GM13977 (cell line): Measurements from ENCODE around the gene FOXO3.

Experiments used
- DNase-seq: peaks from one replicate; pipeline ENCODE4 v3.0.0; 2012; ENCODE audit warnings: low spot score
- CTCF ChIP-seq: IDR thresholded peaks from 2 replicates; pipeline ENCODE4 v1.5.1; 2012; ENCODE audit warnings: mild to moderate bottlenecking, control low read depth; ENCODE audit not compliant: insufficient read depth; ENCODE audit errors: extremely low read depth, missing control alignments
- in situ Hi-C: fragments of 300-500 bp; cut with MboI; formaldehyde crosslinking; loops from one replicate; pipeline ENCODE4 v1.12.0; 2022; ENCODE audit warnings: low sequenced_read_pairs, low pct_unique_long_range_greater_than_20kb, mixed read lengths, inconsistent platforms; ENCODE audit not compliant: unreplicated experiment

FOXO3 gene

DNA sequence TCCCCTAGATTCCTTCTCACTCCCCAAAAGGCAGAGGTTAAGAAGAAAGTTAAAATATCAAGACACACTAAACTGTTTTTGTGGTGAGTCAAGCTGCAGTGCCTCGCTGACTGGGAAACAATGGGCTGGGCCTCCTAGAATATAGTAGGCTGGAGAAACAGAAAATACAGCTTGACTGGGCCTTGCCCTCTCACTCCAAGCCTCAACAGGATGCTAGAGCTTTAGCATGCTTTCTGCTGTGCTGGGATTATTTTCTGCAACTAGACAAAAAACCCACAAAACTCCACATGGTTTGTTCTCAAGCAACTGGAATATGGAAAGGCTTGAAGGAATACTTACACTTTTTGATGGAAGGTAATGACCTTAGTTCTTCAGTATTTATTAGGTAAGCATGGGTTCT is 27.9 kb downstream of the FOXO3 start:
- no peak for TF ChIP-seq CTCF
- no peak for DNase-seq
- in situ Hi-C loops, result no loop called here

GRCh38 chr6:108589244-108589791 is 28.6 kb downstream of the FOXO3 start:
- no peak for TF ChIP-seq CTCF
- DNase-seq, result no peak
- in situ Hi-C loops, result no loop called here

DNA sequence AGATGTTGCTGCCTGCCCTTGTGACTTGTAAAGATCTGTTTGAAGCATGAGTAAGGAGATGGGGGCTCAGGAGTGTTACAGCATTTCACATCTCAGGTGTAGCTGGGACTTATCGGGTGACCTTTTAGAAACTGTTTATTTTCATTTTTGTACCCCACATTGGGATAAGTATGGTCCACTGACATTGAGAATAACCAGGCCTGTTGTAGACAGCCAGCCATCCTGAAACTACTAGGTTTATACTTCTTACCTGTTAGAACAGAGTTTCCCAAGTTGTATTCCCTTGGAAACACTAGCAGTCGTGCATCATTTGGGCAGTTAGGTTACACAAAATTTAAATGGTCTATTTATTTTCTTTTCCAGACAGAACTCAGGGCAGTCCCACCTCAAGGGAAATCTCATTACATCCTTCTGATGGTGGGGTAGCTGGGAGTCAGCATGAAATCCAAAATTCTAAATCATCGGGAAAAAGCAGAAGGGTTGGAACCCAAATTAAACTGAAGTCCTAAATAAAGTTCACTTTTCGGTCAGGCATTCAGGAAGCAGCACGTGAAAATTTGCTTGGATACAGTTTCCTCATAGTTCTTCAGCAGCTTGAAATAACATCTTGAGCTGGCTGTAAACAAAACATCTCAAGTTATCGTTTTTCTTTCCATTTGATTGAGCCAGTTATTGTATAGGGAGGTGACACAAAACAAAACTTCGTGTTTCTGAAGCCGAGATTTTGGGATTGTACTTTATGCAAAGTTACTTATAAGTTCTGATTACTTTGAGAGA is 30.5 kb downstream of the FOXO3 start:
- in situ Hi-C loops, result no loop called here
- no peak for DNase-seq
- no peak for TF ChIP-seq CTCF

DNA sequence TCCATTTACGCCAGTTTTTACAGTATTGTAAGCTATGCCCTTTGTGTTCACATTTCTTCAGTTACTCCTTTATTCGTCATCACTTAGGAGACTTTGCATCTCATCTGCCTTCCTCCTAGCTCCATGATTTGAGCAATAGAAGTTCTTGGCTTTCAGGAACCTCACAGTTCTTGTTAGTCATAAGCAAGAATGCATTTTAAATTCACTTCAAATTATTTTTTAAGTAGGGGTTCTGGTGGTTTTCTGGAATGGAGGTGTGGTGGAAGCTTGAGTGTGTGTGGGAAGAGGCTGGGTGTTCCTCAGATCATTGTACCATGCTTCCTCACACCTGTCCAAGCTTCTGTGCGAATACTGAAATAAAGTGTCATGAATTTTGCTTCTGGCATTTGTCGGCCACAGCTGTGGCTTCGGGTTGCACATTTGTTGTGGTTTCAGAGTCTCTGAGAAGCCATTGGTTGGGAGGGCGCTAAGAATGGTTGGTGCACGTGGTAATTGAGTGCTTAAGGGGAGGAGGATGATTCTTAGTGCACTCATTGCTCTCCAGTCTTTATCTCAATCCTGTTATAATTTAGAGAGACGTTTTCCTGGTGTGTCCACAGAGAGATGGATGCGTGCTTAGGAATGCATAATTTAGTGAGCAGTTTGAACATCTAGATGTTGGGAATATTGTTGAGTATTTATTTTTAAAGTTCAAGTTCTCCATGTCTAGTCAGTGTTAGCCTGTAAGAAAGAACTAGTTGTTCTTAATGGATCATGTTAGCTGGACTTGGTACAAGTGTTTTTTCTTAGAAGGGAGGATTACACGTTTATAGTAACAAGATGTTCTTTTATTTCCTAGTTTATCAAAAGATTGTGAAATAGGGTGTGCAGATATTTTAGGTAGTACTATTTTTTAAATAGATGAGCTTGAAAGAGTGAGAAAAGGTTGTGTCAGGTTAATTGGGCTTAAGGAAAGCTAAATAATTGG is 31.9 kb downstream of the FOXO3 start:
- in situ Hi-C loops, result no loop called here
- no peak for TF ChIP-seq CTCF
- DNase-seq, result peak; percentile 54

- TF ChIP-seq CTCF, result no peak
- in situ Hi-C loops, result no loop called here
These were observed 33.4 kb downstream of the FOXO3 start for GRCh38 chr6:108594151-108594550.

DNA sequence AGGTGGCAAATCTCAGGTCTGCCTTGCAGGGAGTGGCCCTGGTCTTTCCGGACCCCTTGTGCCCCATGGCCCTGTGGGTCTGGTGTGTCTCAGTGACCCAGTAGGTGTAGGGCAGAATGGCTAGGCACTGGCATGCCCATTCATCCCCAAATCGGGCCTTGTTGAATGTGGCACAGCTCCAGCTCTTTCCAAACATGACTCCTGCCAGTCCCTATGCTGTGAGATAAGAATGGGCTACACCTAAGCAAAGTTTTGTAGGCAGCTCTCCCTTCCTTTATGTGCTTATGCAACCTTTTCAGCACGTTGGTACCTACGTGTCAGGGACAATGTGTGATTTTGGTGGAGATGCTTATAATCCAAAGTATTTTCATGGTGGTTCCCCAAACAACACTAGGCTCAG is 33.9 kb downstream of the FOXO3 start:
- TF ChIP-seq CTCF, result no peak
- in situ Hi-C loops, result no loop called here
- no peak for DNase-seq

More at GRCh38 chr6:108594151-108594550, 33.4 kb downstream of the FOXO3 start:
- no peak for DNase-seq
